NCI-H146 treated with DMSO at 0.1 percent for 48 hours (cell line): ENCODE results near the gene TSPY8.
"Not testable (repeated sequence)": the region's sequence is repeated elsewhere in the genome, so short reads cannot be mapped to it uniquely, and the experiment has no call there.

Source experiments
- DNase-seq: peaks from one replicate; lab custom pipeline; 2025; ENCODE audit not compliant: unreplicated experiment; lab: John Stamatoyannopoulos, UW

Gene TSPY8, protein sequence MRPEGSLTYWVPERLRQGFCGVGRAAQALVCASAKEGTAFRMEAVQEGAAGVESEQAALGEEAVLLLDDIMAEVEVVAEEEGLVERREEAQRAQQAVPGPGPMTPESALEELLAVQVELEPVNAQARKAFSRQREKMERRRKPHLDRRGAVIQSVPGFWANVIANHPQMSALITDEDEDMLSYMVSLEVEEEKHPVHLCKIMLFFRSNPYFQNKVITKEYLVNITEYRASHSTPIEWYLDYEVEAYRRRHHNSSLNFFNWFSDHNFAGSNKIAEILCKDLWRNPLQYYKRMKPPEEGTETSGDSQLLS

DNA sequence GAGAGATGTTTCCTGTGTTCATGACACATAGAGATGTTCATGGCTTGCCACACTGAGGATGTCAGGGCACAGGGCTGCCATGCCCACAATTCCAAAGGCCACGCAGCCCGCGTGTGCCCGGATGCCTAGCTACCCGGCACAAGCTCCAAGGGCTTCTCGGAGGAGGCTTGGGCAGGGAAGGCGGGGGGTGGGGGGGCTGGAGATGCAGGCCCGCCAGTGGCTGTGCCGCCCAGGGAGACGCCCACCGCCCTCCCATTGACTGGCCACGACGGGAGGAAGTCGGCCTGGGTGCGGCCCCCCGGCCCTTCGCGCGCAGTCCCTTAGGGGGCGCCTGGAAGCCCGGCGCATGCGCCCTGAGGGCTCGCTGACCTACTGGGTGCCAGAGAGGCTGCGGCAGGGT lies at the start of gene TSPY8:
Gene TSPY8 (plus strand): TSS at position 301 of the 400 bp plus-strand sequence. CDS start 46 bp downstream, at position 347.
- DNase-seq, result not testable (repeated sequence)

DNA sequence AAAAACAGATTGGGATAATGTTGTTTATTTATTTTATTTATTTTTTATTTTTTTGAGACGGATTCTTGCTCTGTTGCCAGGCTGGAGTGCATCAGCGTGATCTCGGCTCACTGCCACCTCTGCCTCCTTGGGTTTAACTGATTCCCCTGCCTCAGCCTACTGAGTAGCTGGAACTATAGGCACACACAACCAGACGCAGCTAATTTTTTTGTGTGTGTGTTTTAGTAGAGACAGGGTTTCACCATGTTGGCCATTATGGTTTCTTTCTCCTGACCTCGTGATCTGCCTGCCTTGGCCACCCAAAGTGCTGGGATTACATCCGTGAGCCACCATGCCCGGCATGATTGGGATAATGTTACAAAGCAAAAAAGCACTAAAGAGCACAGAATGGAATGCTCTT lies 36.6 kb upstream of the TSPY8 start:
- DNase-seq, result no peak

DNA sequence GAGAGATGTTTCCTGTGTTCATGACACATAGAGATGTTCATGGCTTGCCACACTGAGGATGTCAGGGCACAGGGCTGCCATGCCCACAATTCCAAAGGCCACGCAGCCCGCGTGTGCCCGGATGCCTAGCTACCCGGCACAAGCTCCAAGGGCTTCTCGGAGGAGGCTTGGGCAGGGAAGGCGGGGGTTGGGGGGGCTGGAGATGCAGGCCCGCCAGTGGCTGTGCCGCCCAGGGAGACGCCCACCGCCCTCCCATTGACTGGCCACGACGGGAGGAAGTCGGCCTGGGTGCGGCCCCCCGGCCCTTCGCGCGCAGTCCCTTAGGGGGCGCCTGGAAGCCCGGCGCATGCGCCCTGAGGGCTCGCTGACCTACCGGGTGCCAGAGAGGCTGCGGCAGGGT lies 20.4 kb upstream of the TSPY8 start, which contains the start of gene TSPY4:
Gene TSPY4 (plus strand): TSS at position 301 of the 400 bp plus-strand sequence. CDS start 46 bp downstream, at position 347.
- not testable (repeated sequence) for DNase-seq

DNA sequence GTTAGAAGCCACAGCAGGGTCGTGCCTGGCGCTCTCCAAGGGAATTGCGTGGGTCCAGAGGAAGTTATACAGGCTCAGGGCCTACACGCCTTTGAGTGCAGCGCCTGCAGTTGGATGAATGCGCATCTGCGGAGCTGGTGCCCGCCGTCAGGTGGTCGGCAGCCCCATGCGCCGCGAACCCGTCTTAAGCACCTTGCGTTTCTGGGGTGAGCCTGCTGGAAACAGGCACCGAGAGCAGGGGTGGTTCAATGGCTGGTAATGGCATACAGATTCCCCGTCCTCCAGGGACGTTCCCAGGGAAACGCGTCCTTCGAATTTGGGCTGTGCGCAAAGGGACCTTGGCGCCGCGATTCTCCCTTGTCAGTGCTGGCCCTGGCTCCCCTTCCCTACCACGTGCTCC lies 38.9 kb downstream of the TSPY8 start:
- not testable (repeated sequence) for DNase-seq

DNA sequence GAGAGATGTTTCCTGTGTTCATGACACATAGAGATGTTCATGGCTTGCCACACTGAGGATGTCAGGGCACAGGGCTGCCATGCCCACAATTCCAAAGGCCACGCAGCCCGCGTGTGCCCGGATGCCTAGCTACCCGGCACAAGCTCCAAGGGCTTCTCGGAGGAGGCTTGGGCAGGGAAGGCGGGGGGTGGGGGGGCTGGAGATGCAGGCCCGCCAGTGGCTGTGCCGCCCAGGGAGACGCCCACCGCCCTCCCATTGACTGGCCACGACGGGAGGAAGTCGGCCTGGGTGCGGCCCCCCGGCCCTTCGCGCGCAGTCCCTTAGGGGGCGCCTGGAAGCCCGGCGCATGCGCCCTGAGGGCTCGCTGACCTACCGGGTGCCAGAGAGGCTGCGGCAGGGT lies 40.5 kb downstream of the TSPY8 start, which contains the start of gene TSPY3:
Gene TSPY3 (plus strand): TSS at position 301 of the 400 bp plus-strand sequence. CDS start 46 bp downstream, at position 347.
- not testable (repeated sequence) for DNase-seq
